ENCODE measurements around the gene PPM1J. TPM values are rescaled to one million over a fixed set of nuclear protein-coding genes. Genes with fewer than 3 reads are reported as not detected.
"Not testable (repeated sequence)": the region's sequence is repeated elsewhere in the genome, so short reads cannot be mapped to it uniquely, and the experiment has no call there.

Gene PPM1J
- total RNA-seq, 1 donor from 2014 or later = 1.8 TPM

- no peaks in the 10 kb centered on the region for H3K9me3 ChIP-seq (ENCODE audit: low read depth)
- H3K4me2 ChIP-seq = peak overlapping the region; percentile 66
- H3K79me2 ChIP-seq (ENCODE audit: low read depth) = no peaks in the 10 kb centered on the region
- no peaks in the 10 kb centered on the region for H3K36me3 Mint-ChIP-seq
- peaks cover 18% of the 10 kb centered on the region for H3K4me1 ChIP-seq
- H3K9ac ChIP-seq = no peak overlapping the region
- H3K27me3 ChIP-seq = peaks cover 35% of the 10 kb centered on the region
- no peaks in the 10 kb centered on the region for H3K9me3 Mint-ChIP-seq
- no peak overlapping the region for H3K27ac ChIP-seq
- H3K4me3 ChIP-seq = peak overlapping the region; percentile 22
- H3K4me1 Mint-ChIP-seq = peaks cover 22% of the 10 kb centered on the region
- DNase-seq (ENCODE audit: low spot score) = no peak
- peaks cover 23% of the 10 kb centered on the region for H3K27me3 Mint-ChIP-seq (ENCODE audit: insufficient read depth, low read depth)
- H3F3A ChIP-seq (ENCODE audit: low read depth) = peaks cover 17% of the 10 kb centered on the region
- peak overlapping the region; percentile 79 for H3K4me3 Mint-ChIP-seq
- H4K20me1 ChIP-seq (ENCODE audit: low read depth) = no peaks in the 10 kb centered on the region
- no peaks in the 10 kb centered on the region for H3K36me3 ChIP-seq
- peak overlapping the region; percentile 96 for H3K27ac Mint-ChIP-seq
- TF ChIP-seq EZH2phosphoT487 (IDR thresholded peaks at IDR 0.05) (no peak), CTCF (IDR thresholded peaks at IDR 0.05) (no peak), EZH2 (IDR thresholded peaks at IDR 0.05) (no peak)
- H2AFZ ChIP-seq (replicated peaks) = peak overlapping the region; percentile 67
Measured at GRCh38 chr1:112721966-112722524, 6.9 kb upstream of the PPM1J start.

- H3K36me3 Mint-ChIP-seq; H3K4me3 Mint-ChIP-seq; H3K9me3 ChIP-seq (ENCODE audit: low read depth); H3K4me2 ChIP-seq; H3K79me2 ChIP-seq (ENCODE audit: low read depth); H3K4me3 ChIP-seq; H3K9ac ChIP-seq; H3K27ac ChIP-seq; H2AFZ ChIP-seq (replicated peaks); H3K9me3 Mint-ChIP-seq; DNase-seq (ENCODE audit: low spot score); H3K36me3 ChIP-seq; H3K27ac Mint-ChIP-seq; H4K20me1 ChIP-seq (ENCODE audit: low read depth): not testable (repeated sequence)
- Mint-ChIP-seq H3K4me1 (peaks cover 22% of the 10 kb centered on the region), H3K27me3 (ENCODE audit: insufficient read depth, low read depth) (peaks cover 24% of the 10 kb centered on the region)
- Histone ChIP-seq H3K27me3 (peaks cover 39% of the 10 kb centered on the region), H3K4me1 (peaks cover 18% of the 10 kb centered on the region), H3F3A (ENCODE audit: low read depth) (peaks cover 17% of the 10 kb centered on the region)
Measured at GRCh38 chr1:112721294-112721693, 6.2 kb upstream of the PPM1J start.

GRCh38 chr1:112720800-112721199, 5.7 kb upstream of the PPM1J start:
- no peak for DNase-seq (ENCODE audit: low spot score)
- Histone ChIP-seq H3K36me3 (no peaks in the 10 kb centered on the region), H3K27me3 (peaks cover 44% of the 10 kb centered on the region), H3K27ac (no peak overlapping the region), H2AFZ (replicated peaks) (no peak overlapping the region), H3K9ac (no peak overlapping the region), H3K79me2 (ENCODE audit: low read depth) (no peaks in the 10 kb centered on the region), H3K4me2 (no peak overlapping the region), H4K20me1 (ENCODE audit: low read depth) (peaks cover 4% of the 10 kb centered on the region), H3F3A (ENCODE audit: low read depth) (peaks cover 21% of the 10 kb centered on the region), H3K9me3 (ENCODE audit: low read depth) (no peaks in the 10 kb centered on the region), H3K4me1 (peaks cover 22% of the 10 kb centered on the region), H3K4me3 (no peak overlapping the region)
- H3K9me3 Mint-ChIP-seq = no peaks in the 10 kb centered on the region
- peaks cover 27% of the 10 kb centered on the region for H3K27me3 Mint-ChIP-seq (ENCODE audit: insufficient read depth, low read depth)
- no peak overlapping the region for H3K4me3 Mint-ChIP-seq
- TF ChIP-seq CTCF (IDR thresholded peaks at IDR 0.05) (no peak), EZH2phosphoT487 (IDR thresholded peaks at IDR 0.05) (no peak), EZH2 (IDR thresholded peaks at IDR 0.05) (no peak)
- no peaks in the 10 kb centered on the region for H3K36me3 Mint-ChIP-seq
- no peak overlapping the region for H3K27ac Mint-ChIP-seq
- H3K4me1 Mint-ChIP-seq = peaks cover 26% of the 10 kb centered on the region

- Mint-ChIP-seq H3K36me3 (no peaks in the 10 kb centered on the region), H3K9me3 (no peaks in the 10 kb centered on the region), H3K4me1 (peaks cover 27% of the 10 kb centered on the region), H3K27me3 (ENCODE audit: insufficient read depth, low read depth) (peaks cover 30% of the 10 kb centered on the region), H3K27ac (no peak overlapping the region), H3K4me3 (no peak overlapping the region)
- Histone ChIP-seq H3K27me3 (peaks cover 55% of the 10 kb centered on the region), H2AFZ (replicated peaks) (no peak overlapping the region), H3K9ac (no peak overlapping the region), H3F3A (ENCODE audit: low read depth) (peaks cover 26% of the 10 kb centered on the region), H3K9me3 (ENCODE audit: low read depth) (no peaks in the 10 kb centered on the region), H3K27ac (no peak overlapping the region), H3K4me1 (peaks cover 25% of the 10 kb centered on the region), H3K79me2 (ENCODE audit: low read depth) (no peaks in the 10 kb centered on the region), H3K36me3 (no peaks in the 10 kb centered on the region), H4K20me1 (ENCODE audit: low read depth) (peaks cover 6% of the 10 kb centered on the region), H3K4me3 (no peak overlapping the region), H3K4me2 (no peak overlapping the region)
- TF ChIP-seq EZH2phosphoT487 (IDR thresholded peaks at IDR 0.05) = no peak
- TF ChIP-seq EZH2 (IDR thresholded peaks at IDR 0.05) = no peak
- no peak for TF ChIP-seq CTCF (IDR thresholded peaks at IDR 0.05)
- DNase-seq (ENCODE audit: low spot score) = no peak
Measured at GRCh38 chr1:112719706-112720105, 4.6 kb upstream of the PPM1J start.
